Bronchial epithelial cell (primary cell): ENCODE measurements around the gene MLXIP. TPM values are rescaled to one million over a fixed set of nuclear protein-coding genes. Genes with fewer than 3 reads are reported as not detected.

Source experiments
- DNase-seq: peaks from one replicate; pipeline ENCODE4 v3.0.0-alpha.2; 2010; ENCODE audit warnings: low read depth
- FAIRE-seq: peaks from 2 replicates; lab custom pipeline; 2011; peaks lifted over from hg19 to GRCh38; lab: Jason Lieb, UNC
- H3K27me3 ChIP-seq: 2 replicates; pipeline ENCODE4 v1.5.1; 2011; ENCODE audit warnings: low read length; ENCODE audit not compliant: control insufficient read depth, insufficient read depth
- H3K36me3 ChIP-seq: 2 replicates; pipeline ENCODE4 v1.5.1; 2011; ENCODE audit warnings: low read length; ENCODE audit not compliant: control insufficient read depth, insufficient read depth
- H3K4me3 ChIP-seq: 2 replicates; pipeline ENCODE4 v1.5.1; 2011; ENCODE audit warnings: mild to moderate bottlenecking, low read depth, low read length, control low read depth
- CTCF ChIP-seq: IDR thresholded peaks from 2 replicates; pipeline ENCODE4 v1.5.1; 2011; ENCODE audit warnings: mild to moderate bottlenecking, moderate library complexity, low read length, control low read depth, inconsistent platforms; ENCODE audit not compliant: insufficient read depth, severe bottlenecking
- total RNA-seq: library from RNA; depleted of rRNA; stranded (reverse); fragments of >200 nt; gene quantifications from 2 replicates; pipeline ENCODE4 v1.2.1, GENCODE V29; 2014

The MLXIP gene
- total RNA-seq, 1 donor from 2014 or later: 9.2 TPM

GRCh38 chr12:122190842-122191668 is 112.5 kb downstream of the MLXIP start:
- no peaks in the 10 kb centered on the region for H3K27me3 ChIP-seq
- FAIRE-seq: peak; percentile 81
- H3K36me3 ChIP-seq: no peaks in the 10 kb centered on the region
- TF ChIP-seq CTCF: peak; percentile 89
- no peak overlapping the region for H3K4me3 ChIP-seq
- peak; percentile 68 for DNase-seq

GRCh38 chr12:122192441-122192840 is 113.9 kb downstream of the MLXIP start:
- Histone ChIP-seq H3K4me3 (no peak overlapping the region), H3K27me3 (no peaks in the 10 kb centered on the region), H3K36me3 (no peaks in the 10 kb centered on the region)
- FAIRE-seq (no peak), DNase-seq (no peak)
- no peak for TF ChIP-seq CTCF

- no peak overlapping the region for H3K4me3 ChIP-seq
- FAIRE-seq (no peak), DNase-seq (no peak)
- TF ChIP-seq CTCF: no peak
- no peaks in the 10 kb centered on the region for H3K36me3 ChIP-seq
- no peaks in the 10 kb centered on the region for H3K27me3 ChIP-seq
These were observed 116.2 kb downstream of the MLXIP start for GRCh38 chr12:122194804-122195203.

GRCh38 chr12:122195405-122195804 is 116.8 kb downstream of the MLXIP start:
- H3K4me3 ChIP-seq: no peak overlapping the region
- no peak for TF ChIP-seq CTCF
- no peaks in the 10 kb centered on the region for H3K36me3 ChIP-seq
- H3K27me3 ChIP-seq: no peaks in the 10 kb centered on the region
- FAIRE-seq: no peak
- no peak for DNase-seq

Other genes with a start within 250 kb of the MLXIP start
- gene HPD, start 219.9 kb upstream of the MLXIP start, total RNA-seq: 0.79 TPM in 1 of 2 replicates, not detected in the other
- 85.3 and 126 TPM in 2 replicates for gene PSMD9, start 190.0 kb upstream of the MLXIP start, total RNA-seq
- 13.7 and 13.8 TPM in 2 replicates for gene CFAP251, start 160.2 kb upstream of the MLXIP start, total RNA-seq
- gene BCL7A, start 56.9 kb upstream of the MLXIP start, total RNA-seq: 16.3 and 17.1 TPM in 2 replicates
- not detected in 2 replicates for gene IL31, start 95.5 kb downstream of the MLXIP start, total RNA-seq
- under 0.01 and 0.51 TPM in 2 replicates for gene LRRC43, start 104.4 kb downstream of the MLXIP start, total RNA-seq
- gene B3GNT4, start 125.0 kb downstream of the MLXIP start, total RNA-seq: 0.53 and 2.0 TPM in 2 replicates
- 52.9 and 78.7 TPM in 2 replicates for gene DIABLO, start 147.3 kb downstream of the MLXIP start, total RNA-seq
- gene VPS33A, start 187.7 kb downstream of the MLXIP start, total RNA-seq: 17.1 and 23.8 TPM in 2 replicates